AG09309 (cell line): Measurements from ENCODE around the gene DUS3L.

Source experiments
- DNase-seq: peaks from one replicate; pipeline ENCODE4 v3.0.0-alpha.2; 2010; ENCODE audit warnings: low read depth
- H3K4me3 ChIP-seq: 2 replicates; pipeline ENCODE4 v1.5.1; 2011; ENCODE audit warnings: mild to moderate bottlenecking, low read depth, low read length, moderate library complexity; ENCODE audit not compliant: control insufficient read depth
- TF ChIP-seq, protein P1 (sequence below): IDR thresholded peaks from 2 replicates; pipeline ENCODE4 v1.5.1; 2011; ENCODE audit warnings: mild to moderate bottlenecking, low read depth, low read length, inconsistent platforms; ENCODE audit not compliant: insufficient read depth, control insufficient read depth; ENCODE audit errors: missing control alignments

DUS3L gene

DNA sequence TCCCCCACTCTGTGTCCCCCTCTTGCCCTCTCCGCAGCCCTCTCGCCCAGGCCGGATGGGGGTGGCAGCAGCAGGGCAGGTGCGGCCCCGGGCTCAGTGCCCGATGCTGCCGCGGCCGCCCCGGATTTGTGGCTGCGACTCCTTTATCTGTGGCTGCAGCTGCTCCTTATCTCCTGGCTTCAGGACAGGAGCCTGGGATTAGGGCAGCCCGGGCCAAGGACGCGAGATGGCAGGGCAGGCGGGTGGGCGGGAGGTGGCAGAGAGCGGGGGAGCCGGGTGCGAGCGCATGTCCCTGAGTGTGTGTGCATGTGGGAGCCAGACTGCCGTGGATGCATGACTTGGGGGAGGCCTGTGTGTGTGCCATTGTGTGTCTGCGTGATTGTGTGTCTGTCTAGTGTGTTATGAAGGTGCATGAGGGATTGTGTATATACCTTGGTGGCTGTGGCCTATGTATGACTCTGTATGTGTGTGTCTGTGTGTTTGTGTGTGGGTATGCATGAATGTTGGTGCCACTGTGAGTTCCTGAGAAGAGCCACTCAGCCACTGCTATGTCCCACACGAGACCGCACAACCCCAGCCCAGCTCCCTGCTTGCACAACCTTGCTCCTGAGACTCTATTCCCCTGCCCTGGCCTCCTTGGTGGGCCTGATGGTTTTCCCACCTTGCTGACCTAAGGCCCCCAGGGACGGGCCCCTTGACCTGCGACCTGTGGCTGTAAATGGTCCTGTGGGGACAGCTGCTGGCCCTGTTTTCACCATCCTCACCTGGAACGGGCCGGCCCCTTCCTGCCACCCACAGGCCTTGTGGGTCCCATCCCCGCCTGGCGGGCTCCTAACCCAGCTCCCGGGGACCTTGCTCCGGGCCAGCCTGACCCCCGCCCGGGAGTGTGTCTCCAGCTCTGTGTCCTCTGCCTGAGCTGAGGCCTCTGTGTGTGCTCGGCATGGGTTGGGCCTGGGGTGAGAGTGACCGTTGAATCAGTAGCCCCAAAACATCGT lies 8.6 kb upstream of the DUS3L start:
- TF ChIP-seq, protein P1, sequence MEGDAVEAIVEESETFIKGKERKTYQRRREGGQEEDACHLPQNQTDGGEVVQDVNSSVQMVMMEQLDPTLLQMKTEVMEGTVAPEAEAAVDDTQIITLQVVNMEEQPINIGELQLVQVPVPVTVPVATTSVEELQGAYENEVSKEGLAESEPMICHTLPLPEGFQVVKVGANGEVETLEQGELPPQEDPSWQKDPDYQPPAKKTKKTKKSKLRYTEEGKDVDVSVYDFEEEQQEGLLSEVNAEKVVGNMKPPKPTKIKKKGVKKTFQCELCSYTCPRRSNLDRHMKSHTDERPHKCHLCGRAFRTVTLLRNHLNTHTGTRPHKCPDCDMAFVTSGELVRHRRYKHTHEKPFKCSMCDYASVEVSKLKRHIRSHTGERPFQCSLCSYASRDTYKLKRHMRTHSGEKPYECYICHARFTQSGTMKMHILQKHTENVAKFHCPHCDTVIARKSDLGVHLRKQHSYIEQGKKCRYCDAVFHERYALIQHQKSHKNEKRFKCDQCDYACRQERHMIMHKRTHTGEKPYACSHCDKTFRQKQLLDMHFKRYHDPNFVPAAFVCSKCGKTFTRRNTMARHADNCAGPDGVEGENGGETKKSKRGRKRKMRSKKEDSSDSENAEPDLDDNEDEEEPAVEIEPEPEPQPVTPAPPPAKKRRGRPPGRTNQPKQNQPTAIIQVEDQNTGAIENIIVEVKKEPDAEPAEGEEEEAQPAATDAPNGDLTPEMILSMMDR: no peak
- no peak for DNase-seq
- H3K4me3 ChIP-seq: no peak overlapping the region

DNA sequence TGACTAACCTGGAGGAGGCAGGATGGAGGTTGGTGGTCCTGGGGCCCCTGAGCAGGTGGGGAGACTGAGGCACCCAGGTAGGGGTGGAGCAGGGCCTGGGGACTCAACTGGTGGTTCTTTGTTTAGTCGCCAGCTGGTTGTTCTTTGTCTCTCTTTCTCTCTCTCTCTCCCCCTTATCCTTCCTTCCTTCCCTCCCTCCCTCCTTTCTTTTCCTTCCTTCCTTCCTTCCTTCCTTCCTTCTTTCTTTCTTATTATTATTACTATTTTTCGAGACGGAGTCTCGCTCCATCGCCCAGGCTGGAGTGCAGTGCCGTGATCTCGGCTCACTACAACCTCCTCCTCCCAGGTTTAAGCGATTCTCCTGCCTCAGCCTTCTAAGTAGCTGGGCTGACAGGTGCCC lies 7.3 kb upstream of the DUS3L start:
- TF ChIP-seq, protein P1: no peak
- H3K4me3 ChIP-seq: no peak overlapping the region
- DNase-seq: no peak

DNA sequence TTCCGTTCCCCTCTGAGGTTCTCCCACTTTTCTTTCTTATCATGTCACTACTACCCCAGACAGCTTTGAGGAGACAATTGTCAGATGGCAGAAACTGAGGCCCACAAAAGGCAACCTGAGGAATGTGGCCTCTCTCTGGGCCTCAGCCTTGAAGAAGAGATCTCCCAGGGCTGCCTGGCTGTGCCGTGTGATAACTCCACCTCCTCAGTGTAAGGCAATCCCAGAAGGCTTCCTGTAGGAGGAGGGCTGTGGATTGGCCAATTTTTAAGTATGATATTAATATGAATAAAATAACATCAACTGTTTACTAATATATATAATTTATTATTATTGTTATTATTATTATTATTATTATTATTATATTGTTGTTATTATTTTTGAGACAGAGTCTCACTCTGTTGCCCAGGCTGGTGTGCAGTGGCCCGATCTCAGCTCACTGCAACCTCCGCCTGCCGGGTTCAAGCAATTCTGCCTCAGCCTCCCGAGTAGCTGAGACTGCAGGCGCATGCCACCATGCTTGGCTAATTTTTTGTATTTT lies 4.5 kb upstream of the DUS3L start:
- H3K4me3 ChIP-seq: no peak overlapping the region
- TF ChIP-seq, protein P1: no peak
- no peak for DNase-seq

DNA sequence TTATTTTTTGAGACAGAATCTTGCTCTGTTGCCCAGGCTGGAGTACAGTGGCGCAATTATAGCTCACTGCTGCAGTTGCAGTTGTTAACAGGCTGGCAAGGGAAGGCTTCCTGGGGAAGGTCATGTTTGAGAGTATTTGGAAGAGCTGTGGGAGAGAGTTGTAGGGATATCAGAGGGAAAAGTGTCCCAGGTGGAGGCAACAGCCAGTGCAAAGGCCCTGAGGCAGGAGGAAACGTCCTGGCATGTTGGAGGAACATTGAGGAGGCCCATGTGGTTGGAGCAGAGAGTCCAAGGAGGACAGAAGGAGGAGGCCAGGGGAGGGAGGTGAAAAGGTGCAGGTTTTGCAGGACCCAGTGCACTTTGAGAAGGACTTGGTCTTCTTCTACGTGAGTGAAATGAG lies 2.2 kb upstream of the DUS3L start:
- TF ChIP-seq, protein P1: no peak
- H3K4me3 ChIP-seq: no peak overlapping the region
- DNase-seq: no peak

DNA sequence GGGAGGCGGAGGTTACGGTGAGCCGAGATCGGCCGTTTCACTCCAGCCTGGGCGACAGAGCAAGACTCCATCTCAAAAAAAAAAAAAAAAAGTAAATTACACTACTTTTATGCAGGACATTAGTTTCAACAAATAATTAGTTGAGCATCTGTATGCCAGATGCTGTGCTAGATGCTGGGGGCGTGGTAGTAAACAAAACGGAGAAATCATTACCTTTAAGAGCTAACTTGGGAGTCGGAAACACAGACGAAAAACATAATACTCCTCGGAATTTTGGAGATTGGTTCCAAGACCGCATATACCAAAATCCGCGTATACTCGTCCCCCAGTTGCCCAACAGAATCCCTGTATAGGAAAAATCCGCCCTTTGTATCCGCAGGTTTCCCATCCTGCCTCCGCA lies 1.3 kb upstream of the DUS3L start:
- no peak overlapping the region for H3K4me3 ChIP-seq
- no peak for DNase-seq
- TF ChIP-seq, protein P1: no peak

DNA sequence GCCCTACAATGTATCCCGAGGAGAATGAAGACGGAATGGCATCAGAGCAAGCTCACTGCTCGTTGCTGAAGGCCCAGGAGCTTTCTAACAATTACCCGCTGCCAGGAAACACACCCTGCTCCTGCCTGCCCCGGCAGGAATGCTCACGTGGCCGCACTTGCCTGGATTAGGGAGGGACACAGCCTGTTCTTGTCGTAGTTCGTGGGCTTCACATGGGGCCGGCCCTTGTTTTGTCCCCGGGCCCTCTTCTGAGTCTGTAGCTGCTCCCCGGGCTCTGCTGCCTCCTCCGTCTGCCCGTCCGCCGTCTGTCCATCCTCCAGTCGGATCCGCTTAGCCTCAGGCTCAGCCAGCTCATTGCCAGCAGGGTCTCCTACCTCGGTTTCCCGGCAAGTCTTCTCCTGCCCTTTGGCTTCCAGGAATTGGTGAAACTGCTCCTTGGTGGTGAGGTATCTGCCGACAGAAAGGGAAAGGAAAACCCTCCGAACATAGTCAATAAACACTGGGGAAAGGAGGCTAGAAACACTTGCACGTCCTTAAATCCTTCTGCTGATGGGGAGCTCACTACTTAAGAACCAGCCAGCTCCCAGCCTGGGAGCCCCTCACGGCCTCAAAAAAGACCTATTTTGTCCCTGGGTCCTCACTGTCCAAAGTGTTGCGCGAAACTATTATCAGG lies 941 bp downstream of the DUS3L start:
- peak overlapping the region; percentile 55 for H3K4me3 ChIP-seq
- no peak for DNase-seq
- TF ChIP-seq, protein P1: no peak
